Measurements from ENCODE around the gene DENND10.
"Not testable (repeated sequence)": the region's sequence is repeated elsewhere in the genome, so short reads cannot be mapped to it uniquely, and the experiment has no call there.

GRCh38 chr10:119107106-119107505 is 3.2 kb downstream of the DENND10 start:
- not testable (repeated sequence) for TF ChIP-seq CTCF (IDR thresholded peaks at IDR 0.05; ENCODE audit: low read depth, low read length, poor library complexity, severe bottlenecking); EZH2phosphoT487 (IDR thresholded peaks at IDR 0.05; ENCODE audit: borderline replicate concordance, low read length)
